GM19023 (cell line): Measurements from ENCODE around the gene OTUD5.
"Not testable (repeated sequence)": the region's sequence is repeated elsewhere in the genome, so short reads cannot be mapped to it uniquely, and the experiment has no call there.

ENCODE experiments used
- ATAC-seq: cut with Tn5 transposase; IDR thresholded peaks from one replicate; pipeline ENCODE4 v1.9.1; 2021; ENCODE audit warnings: mild to moderate bottlenecking, moderate library complexity; ENCODE audit not compliant: unreplicated experiment

Gene OTUD5

DNA sequence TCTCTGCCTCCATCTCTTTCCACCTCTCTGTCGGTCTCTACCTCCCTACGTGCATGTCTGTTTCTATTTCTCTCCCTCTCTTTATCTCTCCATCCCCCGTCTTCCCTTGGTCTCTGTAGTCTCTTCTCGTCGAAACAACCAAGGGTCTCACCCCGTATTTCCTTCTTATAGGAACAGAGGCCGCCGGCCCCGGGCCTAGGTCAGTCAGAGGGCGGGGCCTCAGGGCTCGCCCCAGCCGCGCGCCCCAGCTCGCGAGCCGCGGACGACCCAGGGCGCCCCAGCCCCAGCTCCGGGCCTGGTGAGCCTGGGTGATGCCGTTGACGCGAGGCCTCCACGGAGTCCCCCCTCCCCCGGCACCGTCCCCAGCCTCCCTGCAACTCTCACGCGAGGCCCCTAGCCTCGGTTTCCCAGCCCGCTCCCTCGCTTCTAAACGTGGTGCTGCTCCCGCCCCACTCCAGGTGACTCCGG, 66.4 kb downstream of the OTUD5 start:
- peak; percentile 43 for ATAC-seq

- ATAC-seq: no peak
Measured at GRCh38 chrX:48890296-48890925, 67.0 kb downstream of the OTUD5 start.

GRCh38 chrX:48886586-48886985, 70.8 kb downstream of the OTUD5 start:
- ATAC-seq: not testable (repeated sequence)

GRCh38 chrX:48883729-48884128, 73.7 kb downstream of the OTUD5 start:
- ATAC-seq: no peak

DNA sequence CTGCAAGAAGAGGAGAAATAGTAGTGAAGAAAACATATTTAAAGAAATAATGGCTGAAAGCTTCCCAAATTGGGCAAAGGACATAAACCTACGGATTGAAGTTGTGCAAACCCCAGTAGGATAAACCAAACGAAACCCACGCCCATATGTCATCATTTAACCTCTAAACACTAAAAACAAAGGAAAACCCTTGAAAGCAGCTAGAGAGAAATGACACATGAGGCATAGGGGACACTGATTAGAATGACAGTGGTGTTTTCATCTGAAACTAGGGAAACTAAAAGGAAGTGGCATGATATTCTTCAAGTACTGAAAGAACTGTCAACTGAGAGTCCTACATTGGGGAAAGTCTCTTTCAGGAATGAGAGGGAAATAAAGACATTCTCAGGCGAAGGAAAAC, 80.5 kb downstream of the OTUD5 start:
- not testable (repeated sequence) for ATAC-seq
